HepG2 (cell line): ENCODE results near the gene PRR27. TPM values are rescaled to one million over a fixed set of nuclear protein-coding genes. Genes with fewer than 3 reads are reported as not detected.

Source experiments
- ATAC-seq: fragments of 200-7000 bp; cut with Tn5 transposase; 3 replicates; pipeline ENCODE4 v1.9.1; 2020; ENCODE audit warnings: mild to moderate bottlenecking, moderate library complexity
- BruUV-seq: library from RNA; stranded (reverse); fragments of 400-500 nt; replicated peaks from 2 replicates; lab custom pipeline; 2021; lab: Mats Ljungman, UMichigan
- CTCF ChIA-PET: fragments of 300-600 bp; formaldehyde crosslinking; extraction: SDS; loops from one replicate; lab custom pipeline; 2021; ENCODE audit warnings: low total read pairs, inconsistent platforms, low intra/inter-chr PET ratio; lab: Yijun Ruan, JAX
- POLR2A ChIA-PET: fragments of 350-600 bp; sonication (Branson Sonifier 250); formaldehyde crosslinking; loops from one replicate; lab custom pipeline; 2020; ENCODE audit warnings: antibody characterized with exemption, inconsistent platforms; lab: Yijun Ruan, JAX
- DNase-seq: peaks from one replicate; pipeline ENCODE4 v3.0.0-alpha.2; 2015; ENCODE audit warnings: low spot score
- FAIRE-seq: peaks from 3 replicates; lab custom pipeline; 2011; peaks lifted over from hg19 to GRCh38; lab: Jason Lieb, UNC
- H2AFZ ChIP-seq: one replicate; pipeline ENCODE4 v1.6.1; 2011; ENCODE audit warnings: low read length, inconsistent platforms
- H3K27ac ChIP-seq: fragments of 300-600 bp; 3 replicates; pipeline ENCODE4 v1.8.0; 2011; ENCODE audit warnings: mixed run types, mild to moderate bottlenecking, mixed read lengths, low read length, inconsistent platforms; ENCODE audit not compliant: insufficient read depth; ENCODE audit errors: extremely low read length
- H3K27me3 ChIP-seq, 2 experiments: fragments of 200-600 bp in 1 of 2; 2 replicates in 1 of 2; 3 replicates in 1 of 2; pipeline versions ENCODE4 v1.6.0 to v1.8.0; 2011; ENCODE audit warnings: low read length in 2 of 2, mild to moderate bottlenecking in 2 of 2, moderate library complexity in 2 of 2, inconsistent platforms in 1 of 2; ENCODE audit not compliant: insufficient read depth in 2 of 2, control insufficient read depth in 1 of 2
- H3K36me3 ChIP-seq, 2 experiments: fragments of 200-600 bp in 1 of 2; replicated peaks in 1 of 2; 2 replicates in 1 of 2; 3 replicates in 1 of 2; pipeline versions ENCODE4 v1.5.1 to v1.8.0; 2011; ENCODE audit warnings: low read length in 2 of 2, inconsistent platforms in 1 of 2; ENCODE audit not compliant: insufficient read depth in 2 of 2, control insufficient read depth in 1 of 2
- H3K4me1 ChIP-seq: 2 replicates; pipeline ENCODE4 v1.5.1; 2012; ENCODE audit warnings: low read length, inconsistent platforms; ENCODE audit not compliant: insufficient read depth
- H3K4me2 ChIP-seq: 2 replicates; pipeline ENCODE4 v1.6.0; 2011; ENCODE audit warnings: low read depth, low read length, inconsistent platforms
- H3K4me3 ChIP-seq, 3 experiments: fragments of 200-600 bp in 1 of 3; sonication (generic), shearing (Covaris generic) in 1 of 3; replicated peaks in 1 of 3; 2 replicates each; pipeline ENCODE4 v1.5.1; 2011 to 2016; ENCODE audit warnings: low read length in 3 of 3, inconsistent platforms in 2 of 3, low read depth in 2 of 3, mild to moderate bottlenecking in 2 of 3, control low read depth in 1 of 3, mixed read lengths in 1 of 3; ENCODE audit not compliant: insufficient read depth in 1 of 3
- H3K79me2 ChIP-seq: one replicate; pipeline ENCODE4 v1.6.1; 2011; ENCODE audit warnings: low read length, inconsistent platforms; ENCODE audit not compliant: insufficient read depth
- H3K9ac ChIP-seq: 2 replicates; pipeline ENCODE4 v1.6.0; 2011; ENCODE audit warnings: mild to moderate bottlenecking, low read depth, low read length, inconsistent platforms; ENCODE audit not compliant: insufficient read depth
- H3K9me3 ChIP-seq: 2 replicates; pipeline ENCODE4 v1.5.1; 2012; ENCODE audit warnings: mild to moderate bottlenecking, low read length
- H4K20me1 ChIP-seq: 2 replicates; pipeline ENCODE4 v1.6.0; 2011; ENCODE audit warnings: inconsistent platforms, mild to moderate bottlenecking, low read length, moderate library complexity; ENCODE audit not compliant: insufficient read depth
- CBX5 ChIP-seq: sonication (generic); formaldehyde crosslinking; IDR thresholded peaks from 2 replicates; pipeline ENCODE4 v1.4.0; 2020; ENCODE audit warnings: missing genetic modification reagents, borderline replicate concordance
- CSRNP1 ChIP-seq: sonication (generic); formaldehyde crosslinking; IDR thresholded peaks from 2 replicates; pipeline ENCODE4 v1.8.1; 2023; ENCODE audit warnings: mild to moderate bottlenecking, missing genetic modification reagents
- ELF3 ChIP-seq: IDR thresholded peaks from 2 replicates; pipeline ENCODE4 v1.6.1; 2016; ENCODE audit warnings: missing genetic modification reagents, missing compliant biosample characterization
- NFE2L1 ChIP-seq: sonication (generic); formaldehyde crosslinking; IDR thresholded peaks from 2 replicates; pipeline ENCODE4 v1.4.0; 2020; ENCODE audit warnings: missing genetic modification reagents, mild to moderate bottlenecking, borderline replicate concordance
- THAP8 ChIP-seq: sonication (generic); formaldehyde crosslinking; IDR thresholded peaks from 2 replicates; pipeline ENCODE4 v1.5.1; 2020; ENCODE audit warnings: missing genetic modification reagents, mild to moderate bottlenecking, borderline replicate concordance
- ZBTB42 ChIP-seq: sonication (generic); formaldehyde crosslinking; IDR thresholded peaks from 2 replicates; pipeline ENCODE4 v1.5.0; 2020; ENCODE audit warnings: mild to moderate bottlenecking, missing genetic modification reagents
- ZFY ChIP-seq: sonication (generic); formaldehyde crosslinking; IDR thresholded peaks from 2 replicates; pipeline ENCODE4 v1.4.0; 2020; ENCODE audit warnings: missing genetic modification reagents
- ZIK1 ChIP-seq: sonication (generic); formaldehyde crosslinking; IDR thresholded peaks from 2 replicates; pipeline ENCODE4 v1.5.0; 2020; ENCODE audit warnings: mild to moderate bottlenecking, low read depth, missing genetic modification reagents, borderline replicate concordance
- ZNF280D ChIP-seq: sonication (generic); formaldehyde crosslinking; IDR thresholded peaks from 2 replicates; pipeline ENCODE4 v1.5.1; 2020; ENCODE audit warnings: mild to moderate bottlenecking, missing genetic modification reagents
- ZNF333 ChIP-seq: sonication (generic); formaldehyde crosslinking; IDR thresholded peaks from 2 replicates; pipeline ENCODE4 v1.4.0; 2020; ENCODE audit warnings: mild to moderate bottlenecking, missing genetic modification reagents, borderline replicate concordance
- ZNF558 ChIP-seq: sonication (generic); formaldehyde crosslinking; IDR thresholded peaks from 2 replicates; pipeline ENCODE4 v1.9.0; 2022; ENCODE audit warnings: mild to moderate bottlenecking, missing genetic modification reagents, borderline replicate concordance
- ZNF598 ChIP-seq: sonication (generic); formaldehyde crosslinking; IDR thresholded peaks from 2 replicates; pipeline ENCODE4 v1.5.1; 2020; ENCODE audit warnings: mild to moderate bottlenecking, missing genetic modification reagents, borderline replicate concordance
- ZNF772 ChIP-seq: sonication (generic); formaldehyde crosslinking; IDR thresholded peaks from 2 replicates; pipeline ENCODE4 v1.5.0; 2020; ENCODE audit warnings: mild to moderate bottlenecking, missing genetic modification reagents
- ZNF850 ChIP-seq: sonication (generic); formaldehyde crosslinking; conservative IDR thresholded peaks from 2 replicates; pipeline ENCODE4 v1.9.0; 2021; ENCODE audit warnings: mild to moderate bottlenecking, missing genetic modification reagents
- whole genome bisulfite sequencing: methylation state at CpG from one replicate; pipeline ENCODE4 v1.1.6; 2017; ENCODE audit warnings: low lambda C conversion rate; 5-methylcytosine and 5-hydroxymethylcytosine counted together
- in situ Hi-C: cut with HindIII; loops from 2 replicates; pipeline ENCODE4 v1.10.0; 2017; ENCODE audit warnings: low pct_unique_long_range_greater_than_20kb; ENCODE audit not compliant: extremely low pct_ligation_motif_present
- intact Hi-C: fragments of 100-400 bp; cut with micrococcal nuclease; formaldehyde crosslinking; loops from one replicate; pipeline ENCODE4 v1.10.0; 2022; ENCODE audit not compliant: unreplicated experiment
- polyA plus RNA-seq, 8 experiments: library from polyadenylated mRNA; depleted of rRNA in 3 of 8; stranded (reverse) in 7 of 8; unstranded in 1 of 8; fragments of >200 nt; fragmentation: Illumina TruSeq in 4 of 8; extraction: Trizol in 4 of 8; gene quantifications; 2 replicates each; pipeline versions ENCODE4 v1.2.1 to v1.2.3, GENCODE V29; 2011 to 2016; ENCODE audit warnings: low read depth in 4 of 8, missing spikeins in 1 of 8, mixed read lengths in 1 of 8; ENCODE audit not compliant: insufficient read depth in 1 of 8
- total RNA-seq, 5 experiments: library from RNA; depleted of rRNA; stranded (reverse); fragments of >200 nt; fragmentation: Illumina TruSeq; extraction: Trizol; gene quantifications; 2 replicates each; pipeline ENCODE4 v1.2.3, GENCODE V29; 2016; ENCODE audit warnings: low read depth in 1 of 5
- TF ChIP-seq, protein P1 (sequence below): IDR thresholded peaks from 2 replicates; pipeline ENCODE4 v1.4.0; 2020; ENCODE audit warnings: mild to moderate bottlenecking, missing genetic modification reagents

The PRR27 gene
- total and polyA plus RNA-seq, 2 of the 13 experiments (the other 11 are each of a cell fraction or from before 2014, with no cell fraction given) = not detected

DNA sequence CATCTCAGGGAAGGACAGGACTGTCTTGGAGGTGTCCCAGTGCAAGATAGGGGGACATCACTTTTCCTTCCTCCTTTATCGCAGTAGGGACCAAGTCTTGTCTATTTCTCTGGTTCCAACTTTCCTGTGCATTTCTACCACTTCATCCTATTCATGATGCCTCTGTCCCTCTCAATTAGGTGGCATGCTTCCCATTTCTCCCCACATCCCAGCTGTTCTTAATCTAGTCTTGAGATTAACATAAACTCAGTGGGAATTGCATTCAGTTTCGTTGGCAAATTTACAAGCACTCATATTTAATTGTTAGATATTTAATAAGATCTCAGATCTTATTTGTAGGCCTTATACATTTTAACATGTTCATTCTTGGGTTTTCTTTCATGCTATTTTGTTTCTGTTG is 25.8 kb downstream of the PRR27 start:
- Histone ChIP-seq H3K4me2 (no peak overlapping the region), H3K9me3 (no peaks in the 10 kb centered on the region), H3K4me1 (peaks cover 49% of the 10 kb centered on the region), H4K20me1 (no peaks in the 10 kb centered on the region), H3K27ac (peak overlapping the region; percentile 17), H3K9ac (no peak overlapping the region), H3K36me3 (no peaks in the 10 kb centered on the region), H2AFZ (no peak overlapping the region), H3K27me3 (no peaks in the 10 kb centered on the region), H3K79me2 (no peaks in the 10 kb centered on the region), H3K4me3 (no peak overlapping the region)
- no peak for DNase-seq
- intact Hi-C loops (loop anchor here (5.0 kb wide), 2 partner anchors 283 to 298 kb away; no protein-coding TSS in a partner anchor), in situ Hi-C loops (loop anchor here (5.0 to 10.0 kb wide), 2 partner anchors 295 to 348 kb away; no protein-coding TSS in a partner anchor)
- no peak for FAIRE-seq
- ChIA-PET CTCF (no interaction called here), POLR2A (no interaction called here)
- BruUV-seq = no TSS peak
- no peak for ATAC-seq
- WGBS = 93% methylated on average over 2 of the region's 2 CpGs
- TF ChIP-seq NFE2L1 (CRISPR knock-in tag) = no peak
- no peak for TF ChIP-seq ZNF558 (CRISPR knock-in tag)
- no peak for TF ChIP-seq ZNF772 (CRISPR knock-in tag)
- no peak for TF ChIP-seq ZBTB42 (CRISPR knock-in tag)
- no peak for TF ChIP-seq ELF3 (CRISPR knock-in tag)
- TF ChIP-seq CSRNP1 = no peak
- no peak for TF ChIP-seq ZNF333 (CRISPR knock-in tag)
- no peak for TF ChIP-seq ZIK1 (CRISPR knock-in tag)
- TF ChIP-seq CBX5 (CRISPR knock-in tag) = no peak
- TF ChIP-seq, protein P1, sequence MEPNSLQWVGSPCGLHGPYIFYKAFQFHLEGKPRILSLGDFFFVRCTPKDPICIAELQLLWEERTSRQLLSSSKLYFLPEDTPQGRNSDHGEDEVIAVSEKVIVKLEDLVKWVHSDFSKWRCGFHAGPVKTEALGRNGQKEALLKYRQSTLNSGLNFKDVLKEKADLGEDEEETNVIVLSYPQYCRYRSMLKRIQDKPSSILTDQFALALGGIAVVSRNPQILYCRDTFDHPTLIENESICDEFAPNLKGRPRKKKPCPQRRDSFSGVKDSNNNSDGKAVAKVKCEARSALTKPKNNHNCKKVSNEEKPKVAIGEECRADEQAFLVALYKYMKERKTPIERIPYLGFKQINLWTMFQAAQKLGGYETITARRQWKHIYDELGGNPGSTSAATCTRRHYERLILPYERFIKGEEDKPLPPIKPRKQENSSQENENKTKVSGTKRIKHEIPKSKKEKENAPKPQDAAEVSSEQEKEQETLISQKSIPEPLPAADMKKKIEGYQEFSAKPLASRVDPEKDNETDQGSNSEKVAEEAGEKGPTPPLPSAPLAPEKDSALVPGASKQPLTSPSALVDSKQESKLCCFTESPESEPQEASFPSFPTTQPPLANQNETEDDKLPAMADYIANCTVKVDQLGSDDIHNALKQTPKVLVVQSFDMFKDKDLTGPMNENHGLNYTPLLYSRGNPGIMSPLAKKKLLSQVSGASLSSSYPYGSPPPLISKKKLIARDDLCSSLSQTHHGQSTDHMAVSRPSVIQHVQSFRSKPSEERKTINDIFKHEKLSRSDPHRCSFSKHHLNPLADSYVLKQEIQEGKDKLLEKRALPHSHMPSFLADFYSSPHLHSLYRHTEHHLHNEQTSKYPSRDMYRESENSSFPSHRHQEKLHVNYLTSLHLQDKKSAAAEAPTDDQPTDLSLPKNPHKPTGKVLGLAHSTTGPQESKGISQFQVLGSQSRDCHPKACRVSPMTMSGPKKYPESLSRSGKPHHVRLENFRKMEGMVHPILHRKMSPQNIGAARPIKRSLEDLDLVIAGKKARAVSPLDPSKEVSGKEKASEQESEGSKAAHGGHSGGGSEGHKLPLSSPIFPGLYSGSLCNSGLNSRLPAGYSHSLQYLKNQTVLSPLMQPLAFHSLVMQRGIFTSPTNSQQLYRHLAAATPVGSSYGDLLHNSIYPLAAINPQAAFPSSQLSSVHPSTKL (CRISPR knock-in tag) = no peak
- no peak for TF ChIP-seq ZNF850 (CRISPR knock-in tag)
- no peak for TF ChIP-seq ZNF598 (CRISPR knock-in tag)
- TF ChIP-seq ZFY = no peak
- TF ChIP-seq ZNF280D (CRISPR knock-in tag) = no peak
- TF ChIP-seq THAP8 (CRISPR knock-in tag) = no peak
